Transverse colon (tissue), 4 donors: Measurements from ENCODE around the gene SMAD3. TPM values are rescaled to one million over a fixed set of nuclear protein-coding genes. Genes with fewer than 3 reads are reported as not detected.

Experiments
- DNase-seq: peaks from one replicate; pipeline ENCODE4 v3.0.0-alpha.2; 2019
- H3K27ac ChIP-seq, 4 donors: fragments of 200-600 bp; sonication (generic); 2 replicates each; pipeline ENCODE4 v1.5.1; 2016 to 2018; ENCODE audit warnings: inconsistent platforms in 4 of 4
- H3K27me3 ChIP-seq: fragments of 200-600 bp; sonication (generic); 2 replicates; pipeline ENCODE4 v1.5.1; 2017; ENCODE audit warnings: inconsistent platforms
- H3K36me3 ChIP-seq, 4 donors: fragments of 200-600 bp; sonication (generic); 2 replicates each; pipeline ENCODE4 v1.5.1; 2017 to 2019; ENCODE audit warnings: inconsistent platforms in 4 of 4
- H3K4me1 ChIP-seq, 4 donors: fragments of 200-600 bp; sonication (generic); 2 replicates each; pipeline ENCODE4 v1.5.1; 2017 to 2020; ENCODE audit warnings: inconsistent platforms in 4 of 4
- H3K4me3 ChIP-seq, 4 donors: fragments of 200-600 bp; sonication (generic); 1 replicate in 1 of 4; 2 replicates in 3 of 4; pipeline versions ENCODE4 v1.5.1 to v1.6.1; 2017 to 2019; ENCODE audit warnings: inconsistent platforms in 4 of 4
- H3K9me3 ChIP-seq, 2 donors: fragments of 200-600 bp; sonication (generic); 2 replicates each; pipeline ENCODE4 v1.5.1; 2017 to 2019; ENCODE audit warnings: inconsistent platforms in 2 of 2
- EP300 ChIP-seq: sonication (generic); formaldehyde crosslinking; IDR thresholded peaks from one replicate; pipeline ENCODE4 v1.6.1; 2017; ENCODE audit warnings: antibody characterized with exemption, low read depth
- POLR2A ChIP-seq: fragments of 450-650 bp; IDR thresholded peaks from one replicate; pipeline ENCODE4 v1.6.1; 2016; ENCODE audit warnings: antibody characterized with exemption, mild to moderate bottlenecking, moderate library complexity
- POLR2AphosphoS5 ChIP-seq, 3 donors: sonication (generic); formaldehyde crosslinking; IDR thresholded peaks; one replicate each; pipeline ENCODE4 v1.6.1; 2016; ENCODE audit warnings: antibody characterized with exemption in 3 of 3
- WGBS, 2 donors: methylation state at CpG; one replicate each; pipeline ENCODE4 v1.1.5; 2018; ENCODE audit warnings: low coverage in 1 of 2; 5-methylcytosine and 5-hydroxymethylcytosine counted together
- in situ Hi-C, 4 donors: fragments of 200-750 bp; cut with MboI; loops; one replicate each; pipeline versions ENCODE4 v1.15.0 to v1.15.1; 2017; ENCODE audit warnings: low sequenced_read_pairs in 3 of 4, low pct_ligation_motif_present in 1 of 4, low pct_unique_long_range_greater_than_20kb in 1 of 4
- intact Hi-C: fragments of 100-400 bp; cut with DNase I; formaldehyde crosslinking; loops from one replicate; pipeline ENCODE4 v1.15.1; 2023; ENCODE audit warnings: low total_unique reads
- total RNA-seq, 4 donors: library from RNA; depleted of rRNA; stranded (reverse); fragments of >200 nt; gene quantifications; one replicate each; pipeline ENCODE4 v1.1.0, GENCODE V29; 2016
- TF ChIP-seq, protein P1 (sequence below), 5 experiments: fragments of 200-600 bp in 3 of 5; fragments of 450-650 bp in 2 of 5; sonication (generic) in 3 of 5; IDR thresholded peaks; 1 replicate in 2 of 5; 2 replicates in 3 of 5; pipeline ENCODE4 v1.5.1; 2016 to 2017; ENCODE audit warnings: antibody characterized with exemption in 5 of 5, inconsistent platforms in 3 of 5, mild to moderate bottlenecking in 2 of 5, moderate library complexity in 1 of 5

The SMAD3 gene
- total RNA-seq, 4 donors from 2014 or later: 30.9 to 65.1 (median 57.0) TPM

DNA sequence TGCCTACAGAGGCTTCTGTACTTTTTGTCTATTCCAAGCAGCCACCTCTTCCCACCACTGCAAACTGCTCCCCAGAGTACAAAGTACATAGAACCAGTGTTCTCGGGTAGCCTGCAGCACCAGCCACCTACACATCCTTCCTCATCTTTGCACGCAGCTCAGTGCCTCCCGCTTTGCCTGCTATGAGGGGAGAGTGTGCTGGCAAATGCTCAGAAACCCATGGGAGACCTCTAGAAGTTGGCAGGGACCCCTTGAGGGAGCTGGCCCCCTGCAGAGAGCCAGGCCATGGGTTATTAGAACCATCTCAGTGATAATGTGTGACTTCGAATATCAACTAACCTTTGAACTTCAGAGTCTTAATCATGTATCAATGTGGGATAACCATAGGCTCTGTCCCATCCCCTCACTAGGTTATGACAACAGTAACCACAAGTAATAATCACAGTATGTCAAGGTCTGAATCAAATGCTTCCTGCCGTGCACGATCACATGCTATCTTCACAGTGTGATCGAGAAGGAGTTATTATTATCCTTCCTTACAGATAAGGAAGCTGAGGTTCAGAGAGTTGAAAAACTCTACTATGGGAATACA lies 22.8 kb upstream of the SMAD3 start:
- no peaks in the 10 kb centered on the region for H3K27me3 ChIP-seq
- H3K27ac ChIP-seq: no peak overlapping the region
- TF ChIP-seq, protein P1, sequence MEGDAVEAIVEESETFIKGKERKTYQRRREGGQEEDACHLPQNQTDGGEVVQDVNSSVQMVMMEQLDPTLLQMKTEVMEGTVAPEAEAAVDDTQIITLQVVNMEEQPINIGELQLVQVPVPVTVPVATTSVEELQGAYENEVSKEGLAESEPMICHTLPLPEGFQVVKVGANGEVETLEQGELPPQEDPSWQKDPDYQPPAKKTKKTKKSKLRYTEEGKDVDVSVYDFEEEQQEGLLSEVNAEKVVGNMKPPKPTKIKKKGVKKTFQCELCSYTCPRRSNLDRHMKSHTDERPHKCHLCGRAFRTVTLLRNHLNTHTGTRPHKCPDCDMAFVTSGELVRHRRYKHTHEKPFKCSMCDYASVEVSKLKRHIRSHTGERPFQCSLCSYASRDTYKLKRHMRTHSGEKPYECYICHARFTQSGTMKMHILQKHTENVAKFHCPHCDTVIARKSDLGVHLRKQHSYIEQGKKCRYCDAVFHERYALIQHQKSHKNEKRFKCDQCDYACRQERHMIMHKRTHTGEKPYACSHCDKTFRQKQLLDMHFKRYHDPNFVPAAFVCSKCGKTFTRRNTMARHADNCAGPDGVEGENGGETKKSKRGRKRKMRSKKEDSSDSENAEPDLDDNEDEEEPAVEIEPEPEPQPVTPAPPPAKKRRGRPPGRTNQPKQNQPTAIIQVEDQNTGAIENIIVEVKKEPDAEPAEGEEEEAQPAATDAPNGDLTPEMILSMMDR (IDR thresholded peaks at IDR 0.05): no peak
- TF ChIP-seq POLR2A (no peak), POLR2AphosphoS5 (IDR thresholded peaks at IDR 0.05) (no peak), EP300 (no peak)
- WGBS, 2 donors: 67 to 72% methylated on average over 5 to 7 of the region's 7 CpGs
- H3K9me3 ChIP-seq: no peaks in the 10 kb centered on the region
- no peak for DNase-seq
- intact Hi-C loops (no loop called here), in situ Hi-C loops (no loop called here)
- no peaks in the 10 kb centered on the region for H3K36me3 ChIP-seq
- H3K4me1 ChIP-seq: peaks cover 0 to 6% (median 2%) of the 10 kb centered on the region in 4 donors
- H3K4me3 ChIP-seq: no peak overlapping the region

DNA sequence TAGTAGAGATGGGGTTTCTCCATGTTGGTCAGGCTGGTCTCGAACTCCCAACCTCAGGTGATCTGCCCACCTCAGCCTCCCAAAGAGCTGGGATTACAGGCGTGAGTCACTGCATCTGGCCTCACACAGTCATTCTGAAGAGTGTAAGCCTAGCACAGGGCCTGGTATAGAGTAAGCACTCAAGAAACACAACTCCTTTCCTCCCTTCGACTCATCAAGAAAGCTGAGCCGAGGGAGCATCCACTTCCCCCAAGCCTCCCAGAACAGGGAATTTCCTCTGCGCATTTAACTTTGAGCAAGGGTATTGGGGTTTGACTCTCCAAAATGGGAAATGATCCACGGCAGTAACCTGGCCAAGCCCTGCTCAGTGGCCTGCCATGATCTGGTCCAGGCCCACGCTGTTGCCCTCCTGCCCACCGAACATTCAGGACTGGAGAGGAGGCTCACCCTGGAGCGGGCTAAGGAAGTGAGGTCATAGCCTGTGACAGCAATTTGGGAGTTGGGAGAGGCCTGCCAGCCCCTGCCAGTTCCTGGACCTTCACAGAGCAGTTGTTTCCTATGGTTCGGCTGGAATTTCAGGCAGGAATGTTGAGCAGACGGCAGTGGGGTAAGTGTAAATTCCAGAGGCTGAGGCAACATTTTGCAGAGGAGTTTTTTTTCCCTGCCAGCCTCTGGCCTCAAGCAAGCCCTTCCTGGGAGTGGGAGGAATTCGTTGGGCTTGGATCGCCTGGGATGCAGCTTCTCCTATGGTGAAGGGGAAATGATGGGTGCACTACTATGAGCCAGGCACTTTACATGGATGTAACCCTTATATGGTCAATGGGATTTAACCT lies 21.2 kb upstream of the SMAD3 start:
- no peak for DNase-seq
- Histone ChIP-seq H3K27me3 (no peaks in the 10 kb centered on the region), H3K4me1 (peaks cover 12 to 20% (median 17%) of the 10 kb centered on the region in 4 donors), H3K27ac (peak overlapping the region in 2 of 4 donors; percentile 26 to 47), H3K9me3 (no peaks in the 10 kb centered on the region), H3K4me3 (no peak overlapping the region), H3K36me3 (no peaks in the 10 kb centered on the region)
- intact Hi-C loops (no loop called here), in situ Hi-C loops (no loop called here)
- TF ChIP-seq EP300: no peak
- 40 to 73% methylated on average over 1 to 13 of the region's 13 CpGs for WGBS, 2 donors

DNA sequence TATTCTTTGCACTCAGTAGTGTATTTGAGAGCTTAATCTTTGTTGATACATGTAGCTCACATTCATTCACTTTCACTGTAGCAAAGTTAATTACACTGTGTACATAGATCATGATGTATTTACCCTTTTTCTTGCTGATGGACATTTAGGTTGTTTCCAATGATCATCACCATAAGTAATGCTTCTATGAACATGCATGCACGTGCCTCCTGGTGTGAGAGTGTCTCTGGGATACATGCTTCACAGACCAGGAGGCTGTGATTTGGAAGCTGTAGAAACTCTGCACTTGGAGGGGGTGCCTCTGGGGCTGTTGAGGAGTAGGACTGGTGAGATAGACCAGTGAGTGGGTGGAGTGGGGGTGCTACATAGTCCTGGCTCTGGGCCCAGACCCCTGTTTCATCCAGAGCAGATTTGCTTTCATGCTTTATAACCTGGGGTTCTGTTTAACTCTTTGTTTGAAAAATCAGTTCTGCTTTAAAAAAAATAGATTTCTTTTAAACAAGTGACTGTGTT lies 18.2 kb upstream of the SMAD3 start:
- H3K4me3 ChIP-seq: no peak overlapping the region
- H3K27ac ChIP-seq: no peak overlapping the region
- WGBS, 2 donors: 38% methylated on average over 1 of the region's 1 CpG; no CpG with 5 or more reads in 1 of the 2 donors
- no peaks in the 10 kb centered on the region for H3K36me3 ChIP-seq
- DNase-seq: no peak
- no peak for TF ChIP-seq POLR2A
- no peak for TF ChIP-seq POLR2AphosphoS5 (IDR thresholded peaks at IDR 0.05)
- TF ChIP-seq, protein P1 (IDR thresholded peaks at IDR 0.05): no peak
- no peak for TF ChIP-seq EP300
- in situ Hi-C loops (no loop called here), intact Hi-C loops (no loop called here)
- H3K9me3 ChIP-seq: no peaks in the 10 kb centered on the region
- no peaks in the 10 kb centered on the region for H3K27me3 ChIP-seq
- peaks cover 28 to 45% (median 30%) of the 10 kb centered on the region in 4 donors for H3K4me1 ChIP-seq

DNA sequence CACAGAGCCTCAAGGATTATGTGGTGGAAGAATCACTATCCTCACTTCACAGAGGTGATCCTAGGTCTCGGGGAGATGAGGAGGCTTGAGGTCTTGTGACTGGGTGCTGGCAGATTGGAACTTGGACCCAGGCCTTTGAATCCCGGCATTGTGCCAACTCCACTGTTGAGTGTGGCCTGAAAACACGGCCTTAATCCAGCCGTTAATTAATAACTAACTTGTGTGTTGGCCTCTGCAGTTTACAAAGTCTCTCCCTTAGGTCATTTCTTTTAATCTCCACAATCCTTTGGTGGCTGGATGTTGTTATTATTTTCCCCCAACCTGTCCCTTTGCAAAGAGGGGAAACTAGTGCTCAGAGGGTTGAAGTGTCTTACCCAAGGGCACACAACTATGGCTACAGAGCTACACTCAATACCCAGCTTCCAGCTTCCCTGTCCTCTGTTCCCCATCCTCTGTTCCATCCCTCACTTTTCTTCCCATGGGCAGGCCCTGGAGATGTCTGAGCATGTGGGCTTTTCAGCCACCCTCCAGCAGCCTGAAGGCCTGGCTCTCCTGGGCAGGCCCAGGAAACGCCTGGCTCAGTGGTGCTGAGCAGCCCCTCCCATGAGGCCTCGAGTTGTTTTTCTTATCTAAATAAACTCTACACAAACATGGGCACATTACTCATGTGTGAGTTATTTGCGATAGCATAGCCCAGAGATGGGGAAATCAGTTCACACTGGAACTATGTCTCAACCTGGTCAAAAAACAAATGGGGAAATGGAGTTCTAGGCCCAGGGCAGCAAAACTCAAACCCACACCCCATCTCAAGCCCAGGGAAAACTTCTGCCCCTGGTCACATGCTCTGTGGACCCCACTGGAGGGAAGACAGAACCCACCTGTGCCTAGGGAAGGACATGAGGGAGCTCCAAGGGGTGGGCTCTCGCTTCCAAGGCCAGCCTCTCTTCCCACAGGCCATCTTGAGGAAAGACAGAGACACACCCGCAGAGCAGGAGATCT lies 16.8 kb upstream of the SMAD3 start:
- peak in 2 of 3 donors; percentile 47 to 53 for TF ChIP-seq POLR2AphosphoS5 (IDR thresholded peaks at IDR 0.05)
- no peak for TF ChIP-seq EP300
- TF ChIP-seq, protein P1 (IDR thresholded peaks at IDR 0.05): no peak
- peak; percentile 21 for TF ChIP-seq POLR2A
- 46 to 58% methylated on average over 4 to 9 of the region's 9 CpGs for WGBS, 2 donors
- H3K9me3 ChIP-seq: no peaks in the 10 kb centered on the region
- intact Hi-C loops: no loop called here
- H3K4me3 ChIP-seq: no peak overlapping the region
- peaks cover 28 to 41% (median 30%) of the 10 kb centered on the region in 4 donors for H3K4me1 ChIP-seq
- H3K27ac ChIP-seq: peak overlapping the region; percentile 87 to 90 (median 88)
- no peaks in the 10 kb centered on the region for H3K27me3 ChIP-seq
- DNase-seq: peak; percentile 86
- in situ Hi-C loops: no loop called here
- no peaks in the 10 kb centered on the region for H3K36me3 ChIP-seq
